NCI-H69 (cell line): ENCODE results near the gene CWF19L2.

Source experiments
- DNase-seq: peaks from one replicate; lab custom pipeline; 2025; lab: John Stamatoyannopoulos, UW

Gene CWF19L2

GRCh38 chr11:107293677-107294344, 163.8 kb downstream of the CWF19L2 start:
- peak; percentile 32 for DNase-seq

GRCh38 chr11:107282195-107282594, 175.4 kb downstream of the CWF19L2 start:
- DNase-seq: peak; percentile 25
